Colonic mucosa (tissue), 4 donors: ENCODE data around the gene NPLOC4. TPM values are rescaled to one million over a fixed set of nuclear protein-coding genes. Genes with fewer than 3 reads are reported as not detected.

Source experiments
- DNase-seq: peaks from one replicate; pipeline ENCODE4 v3.0.0-alpha.2; 2020
- H3K27ac ChIP-seq: fragments of 200-600 bp; one replicate; pipeline ENCODE4 v1.8.0; 2021
- H3K27me3 ChIP-seq: fragments of 200-600 bp; one replicate; pipeline ENCODE4 v1.8.0; 2021
- H3K36me3 ChIP-seq: fragments of 200-600 bp; one replicate; pipeline ENCODE4 v1.8.0; 2021
- H3K4me1 ChIP-seq: fragments of 200-600 bp; one replicate; pipeline ENCODE4 v1.8.0; 2021; ENCODE audit warnings: mild to moderate bottlenecking
- H3K4me3 ChIP-seq: fragments of 200-600 bp; one replicate; pipeline ENCODE4 v1.8.0; 2021
- H3K9ac ChIP-seq, 2 donors: one replicate each; pipeline ENCODE4 v1.7.0; 2013; ENCODE audit warnings: control low read depth in 2 of 2, low read depth in 2 of 2, low read length in 2 of 2
- H3K9me3 ChIP-seq: fragments of 200-600 bp; one replicate; pipeline ENCODE4 v1.8.0; 2021
- intact Hi-C: fragments of 100-400 bp; cut with DNase I; formaldehyde crosslinking; loops from one replicate; pipeline ENCODE4 v1.14.1; 2022
- total RNA-seq, 2 donors: library from RNA; stranded (reverse); fragmentation: NEBNext Ultra II Directional in 1 of 2; extraction: Animal tissue kit (Norgen Biotek cat#: 25700) in 1 of 2; gene quantifications; one replicate each; pipeline ENCODE4 v1.2.1, GENCODE V29; 2021
- TF ChIP-seq, protein P1 (sequence below): fragments of 200-600 bp; IDR thresholded peaks from one replicate; pipeline ENCODE4 v1.8.0; 2022; ENCODE audit warnings: antibody characterized with exemption, mild to moderate bottlenecking
- donor health status: healthy.
- donor health status: DM: no; HTN: no; CAD: no.
- donor health status: DM: no; HTN: no; CAD: no.

NPLOC4 gene
- 10 to 100 TPM; 69.8 to 74.1 TPM for total RNA-seq

GRCh38 chr17:81636505-81637288, at the start of gene NPLOC4, which contains the start of gene TSPAN10:
Gene NPLOC4, minus strand, starts transcription at chr17:81637112. Its CDS starts 182 bp downstream, at chr17:81636930.
Gene TSPAN10, plus strand, starts transcription at chr17:81637196. Its CDS starts 5,217 bp downstream, at chr17:81642413.
- Histone ChIP-seq H3K27ac (peak within 1 kb of the TSS; percentile 79), H3K27me3 (no peaks in the 10 kb centered on the region), H3K9ac (peak within 1 kb of the TSS; percentile 85 to 96), H3K4me1 (peaks cover 13% of the 10 kb centered on the region), H3K4me3 (peak within 1 kb of the TSS; percentile 64), H3K36me3 (no peaks in the 10 kb centered on the region), H3K9me3 (no peaks in the 10 kb centered on the region)
- peak; percentile 85 for DNase-seq
- TF ChIP-seq, protein P1, sequence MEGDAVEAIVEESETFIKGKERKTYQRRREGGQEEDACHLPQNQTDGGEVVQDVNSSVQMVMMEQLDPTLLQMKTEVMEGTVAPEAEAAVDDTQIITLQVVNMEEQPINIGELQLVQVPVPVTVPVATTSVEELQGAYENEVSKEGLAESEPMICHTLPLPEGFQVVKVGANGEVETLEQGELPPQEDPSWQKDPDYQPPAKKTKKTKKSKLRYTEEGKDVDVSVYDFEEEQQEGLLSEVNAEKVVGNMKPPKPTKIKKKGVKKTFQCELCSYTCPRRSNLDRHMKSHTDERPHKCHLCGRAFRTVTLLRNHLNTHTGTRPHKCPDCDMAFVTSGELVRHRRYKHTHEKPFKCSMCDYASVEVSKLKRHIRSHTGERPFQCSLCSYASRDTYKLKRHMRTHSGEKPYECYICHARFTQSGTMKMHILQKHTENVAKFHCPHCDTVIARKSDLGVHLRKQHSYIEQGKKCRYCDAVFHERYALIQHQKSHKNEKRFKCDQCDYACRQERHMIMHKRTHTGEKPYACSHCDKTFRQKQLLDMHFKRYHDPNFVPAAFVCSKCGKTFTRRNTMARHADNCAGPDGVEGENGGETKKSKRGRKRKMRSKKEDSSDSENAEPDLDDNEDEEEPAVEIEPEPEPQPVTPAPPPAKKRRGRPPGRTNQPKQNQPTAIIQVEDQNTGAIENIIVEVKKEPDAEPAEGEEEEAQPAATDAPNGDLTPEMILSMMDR, result no peak
- intact Hi-C loops, result no loop called here

DNA sequence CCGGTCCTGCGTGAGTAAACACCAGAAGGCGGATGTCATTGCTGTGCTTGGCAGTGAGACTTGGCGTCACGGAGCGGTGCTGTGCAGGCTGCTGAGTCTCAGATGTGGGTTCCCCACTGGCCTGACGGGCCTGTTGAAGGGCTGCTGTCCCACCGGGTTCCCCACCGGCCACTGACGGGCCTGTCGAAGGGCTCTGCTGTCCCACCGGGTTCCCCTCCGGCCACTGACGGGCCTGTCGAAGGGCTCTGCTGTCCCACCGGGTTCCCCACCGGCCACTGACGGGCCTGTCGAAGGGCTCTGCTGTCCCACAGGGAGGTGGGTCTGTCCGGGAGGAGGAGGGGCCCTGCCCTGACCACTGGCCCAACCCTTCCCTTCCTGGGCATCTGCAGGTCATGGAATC, 49.7 kb upstream of the NPLOC4 start:
- Histone ChIP-seq H3K9ac (no peak overlapping the region), H3K4me1 (peaks cover 8% of the 10 kb centered on the region), H3K27me3 (no peaks in the 10 kb centered on the region), H3K27ac (no peak overlapping the region), H3K36me3 (peaks cover 17% of the 10 kb centered on the region), H3K9me3 (no peaks in the 10 kb centered on the region), H3K4me3 (no peak overlapping the region)
- DNase-seq, result no peak
- intact Hi-C loops, result no loop called here
- TF ChIP-seq, protein P1, result no peak

- H3K36me3 ChIP-seq, result peaks cover 17% of the 10 kb centered on the region
- H3K27ac ChIP-seq, result no peak overlapping the region
- intact Hi-C loops, result no loop called here
Measured at GRCh38 chr17:81685108-81685507, 48.2 kb upstream of the NPLOC4 start.

GRCh38 chr17:81684442-81684911, 47.6 kb upstream of the NPLOC4 start:
- no peak for DNase-seq
- H3K27ac ChIP-seq, result peak overlapping the region; percentile 71
- no peaks in the 10 kb centered on the region for H3K27me3 ChIP-seq
- peaks cover 8% of the 10 kb centered on the region for H3K4me1 ChIP-seq
- peaks cover 17% of the 10 kb centered on the region for H3K36me3 ChIP-seq
- TF ChIP-seq, protein P1, result no peak
- H3K4me3 ChIP-seq, result peak overlapping the region; percentile 99
- peak overlapping the region; percentile 94 to 98 for H3K9ac ChIP-seq
- intact Hi-C loops, result no loop called here
- no peaks in the 10 kb centered on the region for H3K9me3 ChIP-seq

More at GRCh38 chr17:81685108-81685507, 48.2 kb upstream of the NPLOC4 start:
- Histone ChIP-seq H3K4me1 (peaks cover 8% of the 10 kb centered on the region), H3K9ac (peak overlapping the region; percentile 94 to 98), H3K27me3 (no peaks in the 10 kb centered on the region), H3K4me3 (peak overlapping the region; percentile 99), H3K9me3 (no peaks in the 10 kb centered on the region)
- TF ChIP-seq, protein P1, result no peak
- DNase-seq, result no peak

DNA sequence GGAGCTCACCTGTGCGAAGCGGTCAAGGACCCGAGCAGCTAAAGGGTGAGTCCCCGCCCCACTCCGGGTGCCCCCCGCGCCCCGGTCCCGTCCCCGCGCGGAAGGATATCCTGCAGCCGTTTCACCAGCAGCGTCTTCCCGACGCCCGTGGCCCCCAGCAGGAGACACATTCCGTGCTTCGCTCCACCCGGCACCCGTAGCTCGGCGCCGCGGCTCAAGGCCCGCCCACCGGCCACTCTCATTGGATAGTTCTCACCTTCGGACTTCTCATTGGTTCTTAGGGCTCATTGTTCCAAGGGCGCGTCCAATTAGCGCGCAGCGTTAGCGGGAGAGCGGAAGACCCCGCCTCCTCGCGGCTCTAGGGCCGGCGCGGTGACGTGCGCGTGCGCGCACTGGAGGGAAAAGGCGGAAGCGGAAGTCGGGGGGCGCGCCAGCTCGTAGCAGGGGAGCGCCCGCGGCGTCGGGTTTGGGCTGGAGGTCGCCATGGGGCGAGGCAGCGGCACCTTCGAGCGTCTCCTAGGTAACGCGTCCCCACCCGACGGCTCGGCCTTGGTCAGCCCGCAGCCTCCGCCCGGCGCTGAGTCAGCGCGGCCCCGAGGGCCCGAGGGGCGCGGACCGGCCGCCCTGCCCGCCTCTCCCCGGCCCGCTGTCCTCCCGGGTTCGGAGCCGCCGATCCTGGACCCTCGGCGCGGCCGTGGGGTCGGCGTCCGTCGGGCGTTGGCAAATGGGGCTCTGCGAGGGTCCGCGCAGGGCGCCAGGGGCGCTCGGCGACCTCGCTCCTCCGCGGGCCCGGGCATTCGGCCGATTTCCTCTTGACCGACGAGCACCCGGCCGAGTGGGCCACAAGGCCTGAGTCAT, 46.9 kb upstream of the NPLOC4 start, which contains the start of the genes ARL16 and HGS:
ARL16 (minus strand) TSS at position 214 of the 858 bp plus-strand sequence; CDS start at position 170, 44 bp downstream.
HGS (plus strand) TSS at position 428 of the 858 bp plus-strand sequence; CDS start at position 484, 56 bp downstream.
- H3K4me3 ChIP-seq, result peak within 1 kb of the TSS; percentile 99
- H3K27ac ChIP-seq, result peak within 1 kb of the TSS; percentile 71
- DNase-seq, result peak; percentile 98
- H3K36me3 ChIP-seq, result peaks cover 16% of the 10 kb centered on the region
- peaks cover 8% of the 10 kb centered on the region for H3K4me1 ChIP-seq
- TF ChIP-seq, protein P1, result no peak
- intact Hi-C loops, result no loop called here
- no peaks in the 10 kb centered on the region for H3K9me3 ChIP-seq
- H3K27me3 ChIP-seq, result no peaks in the 10 kb centered on the region
- H3K9ac ChIP-seq, result peak within 1 kb of the TSS; percentile 94 to 98
